ENCODE measurements around the gene FLOT2.

The FLOT2 gene

DNA sequence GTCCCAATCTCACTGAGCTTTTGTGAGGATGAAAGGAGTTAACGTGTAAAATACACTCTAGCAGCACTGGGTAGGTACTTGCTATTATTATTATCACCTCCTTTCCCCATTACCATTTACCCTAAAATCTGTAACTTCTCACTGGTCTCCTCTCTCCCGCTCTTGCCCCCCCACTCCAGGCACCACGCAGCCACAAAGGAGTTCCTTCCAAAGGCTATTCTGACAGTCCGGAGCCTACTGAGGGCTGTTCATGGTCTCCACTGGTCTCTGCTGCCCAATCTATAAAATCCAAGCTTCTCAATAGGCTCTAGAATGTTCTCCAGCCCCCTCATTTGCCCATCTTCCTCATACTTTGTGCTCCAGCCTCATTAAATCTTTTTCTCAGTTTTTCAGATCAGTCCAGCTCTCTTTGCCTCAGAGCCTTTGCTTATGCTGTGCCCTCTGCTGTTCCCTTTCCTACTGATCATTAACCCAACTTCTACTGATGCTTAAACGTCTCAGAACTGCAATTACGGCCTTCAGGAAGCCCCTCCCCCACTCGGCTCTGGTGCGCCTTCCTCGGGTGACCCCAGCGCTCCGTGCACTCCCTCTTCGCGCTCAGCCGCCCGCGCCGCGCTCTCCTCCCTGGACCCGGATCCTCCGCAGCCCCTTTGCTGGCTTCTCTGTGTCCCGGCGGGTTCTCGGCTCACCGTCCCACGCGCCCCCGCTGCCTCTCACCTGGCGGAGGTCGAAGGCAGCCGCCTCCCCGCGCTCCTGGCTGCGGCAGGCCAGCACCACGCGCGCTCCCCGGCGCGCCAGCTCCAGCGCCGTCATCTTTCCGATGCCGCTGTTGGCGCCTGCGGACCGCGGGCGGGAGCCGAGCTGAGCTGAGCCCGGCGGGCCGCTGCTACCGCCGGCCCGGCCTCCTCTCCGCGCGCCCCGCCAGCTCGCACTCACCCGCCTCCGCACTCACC lies 4.6 kb upstream of the FLOT2 start:
- DNase-seq (ENCODE audit: low read depth): peak; percentile 18
- TF ChIP-seq, protein P1, sequence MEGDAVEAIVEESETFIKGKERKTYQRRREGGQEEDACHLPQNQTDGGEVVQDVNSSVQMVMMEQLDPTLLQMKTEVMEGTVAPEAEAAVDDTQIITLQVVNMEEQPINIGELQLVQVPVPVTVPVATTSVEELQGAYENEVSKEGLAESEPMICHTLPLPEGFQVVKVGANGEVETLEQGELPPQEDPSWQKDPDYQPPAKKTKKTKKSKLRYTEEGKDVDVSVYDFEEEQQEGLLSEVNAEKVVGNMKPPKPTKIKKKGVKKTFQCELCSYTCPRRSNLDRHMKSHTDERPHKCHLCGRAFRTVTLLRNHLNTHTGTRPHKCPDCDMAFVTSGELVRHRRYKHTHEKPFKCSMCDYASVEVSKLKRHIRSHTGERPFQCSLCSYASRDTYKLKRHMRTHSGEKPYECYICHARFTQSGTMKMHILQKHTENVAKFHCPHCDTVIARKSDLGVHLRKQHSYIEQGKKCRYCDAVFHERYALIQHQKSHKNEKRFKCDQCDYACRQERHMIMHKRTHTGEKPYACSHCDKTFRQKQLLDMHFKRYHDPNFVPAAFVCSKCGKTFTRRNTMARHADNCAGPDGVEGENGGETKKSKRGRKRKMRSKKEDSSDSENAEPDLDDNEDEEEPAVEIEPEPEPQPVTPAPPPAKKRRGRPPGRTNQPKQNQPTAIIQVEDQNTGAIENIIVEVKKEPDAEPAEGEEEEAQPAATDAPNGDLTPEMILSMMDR (IDR thresholded peaks at IDR 0.05; ENCODE audit: insufficient read depth, low read depth, low read length, missing control alignments): no peak

DNA sequence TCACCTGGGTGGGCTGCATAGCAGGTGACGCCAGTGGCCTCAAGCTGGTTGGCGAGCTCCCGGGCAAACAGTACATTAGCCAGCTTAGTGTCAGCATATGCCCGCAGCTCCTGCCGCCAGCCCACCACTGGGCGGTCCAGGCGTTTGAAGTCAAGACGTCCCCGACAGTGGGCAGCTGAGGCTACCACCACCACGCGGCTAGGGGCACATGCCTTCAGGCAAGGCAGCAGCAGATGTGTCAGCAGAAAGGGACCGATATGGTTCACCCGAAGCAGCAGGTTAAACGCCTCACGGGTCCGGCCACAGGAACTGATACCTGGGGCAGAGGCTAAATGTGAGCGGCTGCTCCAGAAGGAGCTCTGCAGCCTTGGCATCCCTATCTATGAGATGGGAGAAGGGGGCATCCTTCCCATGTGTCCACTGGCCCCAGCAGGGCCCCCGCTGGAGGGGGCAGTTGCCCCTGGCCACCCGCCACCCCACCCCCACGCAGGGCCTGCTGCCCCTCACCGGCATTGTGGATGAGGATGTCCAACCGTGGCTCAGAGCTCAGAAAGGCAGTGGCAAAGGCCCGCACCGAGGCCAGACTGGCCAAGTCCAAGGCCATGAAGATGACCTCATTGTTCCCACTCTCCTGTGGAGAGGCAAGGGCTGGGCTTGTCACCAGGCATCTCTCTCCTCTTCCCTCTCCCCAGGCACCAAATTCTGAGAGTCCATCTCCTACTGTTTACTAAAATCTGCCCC lies 3.6 kb upstream of the FLOT2 start:
- TF ChIP-seq, protein P1 (IDR thresholded peaks at IDR 0.05; ENCODE audit: insufficient read depth, low read depth, low read length, missing control alignments): no peak
- no peak overlapping the region for H3K4me3 ChIP-seq (ENCODE audit: low read length)
- DNase-seq (ENCODE audit: low read depth): no peak

More for the DNA sequence above, 4.6 kb upstream of the FLOT2 start:
- peak overlapping the region; percentile 61 for H3K4me3 ChIP-seq (ENCODE audit: low read length)

DNA sequence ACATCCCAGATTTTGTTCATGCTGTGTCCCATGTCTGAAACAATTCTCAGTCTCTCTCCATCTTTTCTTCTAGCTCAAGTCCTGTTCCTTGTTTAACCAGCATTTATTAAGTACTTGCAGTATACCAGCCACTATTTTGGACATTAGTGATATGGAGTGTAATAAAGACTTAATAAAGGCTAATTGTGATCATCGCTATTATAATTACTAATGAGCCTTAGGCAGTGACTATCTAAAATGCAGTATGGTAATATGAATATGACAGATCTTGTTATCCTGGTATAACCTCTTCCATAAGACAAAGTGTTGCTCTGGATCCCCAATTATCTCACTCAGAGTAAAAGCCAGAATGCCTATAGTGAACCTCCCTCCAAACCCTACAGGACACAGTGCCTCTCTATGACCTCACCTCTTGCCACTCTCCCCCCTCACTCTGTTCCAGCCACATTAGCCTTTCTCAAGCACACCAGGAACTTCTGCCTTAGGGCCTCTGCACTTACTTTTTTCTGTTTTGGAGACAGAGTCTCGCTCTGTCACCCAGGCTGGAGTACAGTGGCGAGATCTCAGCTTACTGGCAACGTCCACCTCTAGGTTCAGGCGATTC lies 1.8 kb upstream of the FLOT2 start:
- DNase-seq (ENCODE audit: low read depth): no peak
- no peak overlapping the region for H3K4me3 ChIP-seq (ENCODE audit: low read length)
- TF ChIP-seq, protein P1 (IDR thresholded peaks at IDR 0.05; ENCODE audit: insufficient read depth, low read depth, low read length, missing control alignments): no peak

DNA sequence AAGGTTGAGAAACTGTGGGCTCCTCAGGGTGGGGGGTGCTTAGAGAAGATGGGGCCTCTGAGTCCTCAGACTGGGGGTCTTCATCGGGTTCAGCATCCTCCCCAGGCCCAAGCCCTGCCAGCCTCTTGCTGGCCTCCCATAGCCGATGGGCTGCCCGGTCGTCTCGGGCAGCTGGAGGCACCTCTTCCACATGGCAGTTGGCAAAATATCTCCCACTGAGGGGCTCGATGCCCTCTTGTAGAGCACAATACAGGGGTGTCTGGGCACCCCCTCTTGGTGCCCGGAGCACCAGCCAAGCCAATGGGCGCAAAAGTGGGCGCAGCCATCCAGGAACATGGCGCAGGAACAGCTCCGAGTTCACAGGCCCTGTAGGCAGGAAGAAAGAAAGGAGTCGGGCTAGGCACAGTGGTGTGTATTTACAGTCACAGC lies 1.0 kb upstream of the FLOT2 start:
- DNase-seq (ENCODE audit: low read depth): no peak
- H3K4me3 ChIP-seq (ENCODE audit: low read length): no peak overlapping the region
- TF ChIP-seq, protein P1 (IDR thresholded peaks at IDR 0.05; ENCODE audit: insufficient read depth, low read depth, low read length, missing control alignments): no peak

DNA sequence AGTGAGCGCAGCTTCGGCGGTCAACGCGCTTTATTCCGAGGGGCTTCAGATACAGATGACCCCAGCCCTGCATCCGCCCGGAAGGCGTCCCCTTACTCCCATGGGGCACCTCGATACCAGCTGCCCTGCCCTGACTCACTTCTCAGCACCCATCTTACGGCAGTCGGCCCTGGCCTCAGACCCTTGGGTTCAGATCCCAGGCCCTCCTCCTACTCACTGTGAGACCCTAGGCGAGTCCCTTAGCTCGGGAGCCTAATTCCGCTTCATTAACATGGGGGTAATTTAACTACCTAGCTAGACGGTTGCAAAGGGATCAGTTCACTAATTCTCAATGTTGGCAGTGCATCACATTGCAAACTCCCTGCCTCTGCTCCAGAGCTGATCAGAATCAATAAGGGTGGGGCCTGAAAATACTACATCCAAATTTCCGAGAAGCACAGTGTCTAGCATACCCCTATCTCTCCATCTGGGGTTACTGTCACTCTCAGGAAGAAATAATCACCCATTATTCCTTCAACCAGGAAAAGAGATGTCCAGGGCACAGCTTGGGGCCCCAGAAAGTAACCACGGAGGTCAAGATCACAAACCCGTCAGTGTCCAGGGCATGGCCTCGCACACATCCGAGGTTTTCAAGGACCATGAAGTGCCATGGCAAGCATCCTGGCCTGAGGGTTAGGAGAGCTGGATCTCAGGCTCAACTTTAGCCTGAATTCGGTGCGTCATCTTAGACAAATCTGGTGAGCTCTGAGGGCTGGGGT lies 415 bp upstream of the FLOT2 start:
- no peak for DNase-seq (ENCODE audit: low read depth)
- TF ChIP-seq, protein P1 (IDR thresholded peaks at IDR 0.05; ENCODE audit: insufficient read depth, low read depth, low read length, missing control alignments): no peak
- H3K4me3 ChIP-seq (ENCODE audit: low read length): peak overlapping the region; percentile 67

DNA sequence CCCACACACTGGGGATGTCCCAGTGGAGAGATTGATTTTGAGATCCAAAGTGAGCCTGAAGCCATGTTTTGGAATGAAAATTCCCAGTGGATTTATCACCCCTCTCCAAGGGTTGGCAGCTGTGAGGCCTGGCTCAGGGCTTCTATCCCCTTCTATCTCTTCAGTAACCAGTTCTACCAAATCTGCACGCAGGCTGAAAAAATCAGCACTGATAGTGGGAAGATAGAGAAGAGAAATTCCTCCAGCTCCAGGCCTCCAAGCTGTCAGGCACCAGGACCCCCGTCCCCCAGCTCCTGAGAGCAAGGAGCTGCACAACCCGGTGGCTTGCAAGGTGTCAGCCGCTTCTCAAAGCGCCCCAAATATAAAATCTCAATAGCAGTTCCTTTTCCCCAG lies 1.0 kb downstream of the FLOT2 start:
- H3K4me3 ChIP-seq (ENCODE audit: low read length): peak overlapping the region; percentile 67
- TF ChIP-seq, protein P1 (IDR thresholded peaks at IDR 0.05; ENCODE audit: insufficient read depth, low read depth, low read length, missing control alignments): no peak
- no peak for DNase-seq (ENCODE audit: low read depth)

Data from epithelial cell of esophagus (primary cell).